A673 (cell line): ENCODE results near the gene MBLAC2.

Experiments
- CTCF ChIP-seq: fragments of 300-800, 200-600 bp; sonication (generic); conservative IDR thresholded peaks from 2 replicates; pipeline ENCODE4 v1.5.1; 2017; ENCODE audit warnings: low read depth, mild to moderate bottlenecking, antibody characterized with exemption, low read length, moderate library complexity, mixed read lengths
- EZH2 ChIP-seq: fragments of 200-600 bp; sonication (generic); IDR thresholded peaks from 2 replicates; pipeline ENCODE4 v1.6.1; 2017; ENCODE audit warnings: borderline replicate concordance, low read depth, mild to moderate bottlenecking, mixed read lengths, antibody characterized with exemption, low read length; ENCODE audit not compliant: poor library complexity, severe bottlenecking

GRCh38 chr5:90438100-90438499 lies 36.5 kb downstream of the MBLAC2 start:
- TF ChIP-seq CTCF: no peak
- TF ChIP-seq EZH2: no peak
